ENCODE results near the gene PDE4C. TPM values are rescaled to one million over a fixed set of nuclear protein-coding genes. Genes with fewer than 3 reads are reported as not detected.

The PDE4C gene
- total RNA-seq, 4 donors from 2014 or later, result 0.29 TPM; not detected in 3

DNA sequence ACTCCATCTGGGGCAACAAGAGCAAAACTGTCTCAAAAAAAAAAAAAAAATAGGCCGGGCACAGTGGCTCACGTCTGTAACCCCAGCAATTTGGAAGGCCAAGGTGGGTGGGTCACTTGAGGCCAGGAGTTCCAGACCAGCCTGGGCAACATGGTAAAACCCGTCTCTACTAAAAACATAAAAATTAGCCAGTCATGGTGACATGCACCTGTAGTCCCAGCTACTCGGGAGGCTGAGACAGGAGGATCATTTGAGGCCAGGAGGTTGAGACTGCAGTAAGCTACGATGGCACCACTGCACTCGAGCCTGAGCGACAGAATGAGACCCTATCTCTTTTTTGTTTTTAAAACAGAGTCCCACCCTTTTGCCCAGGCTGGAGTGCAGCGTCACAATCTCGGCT lies 44.1 kb upstream of the PDE4C start:
- 88 to 93% methylated on average over 9 of the region's 9 CpGs for WGBS, 2 donors
- intact Hi-C loops (cut with DNase I; ENCODE audit: low total_unique reads), result no loop called here
- TF ChIP-seq POLR2A (IDR thresholded peaks at IDR 0.05), result no peak
- TF ChIP-seq, protein P1, sequence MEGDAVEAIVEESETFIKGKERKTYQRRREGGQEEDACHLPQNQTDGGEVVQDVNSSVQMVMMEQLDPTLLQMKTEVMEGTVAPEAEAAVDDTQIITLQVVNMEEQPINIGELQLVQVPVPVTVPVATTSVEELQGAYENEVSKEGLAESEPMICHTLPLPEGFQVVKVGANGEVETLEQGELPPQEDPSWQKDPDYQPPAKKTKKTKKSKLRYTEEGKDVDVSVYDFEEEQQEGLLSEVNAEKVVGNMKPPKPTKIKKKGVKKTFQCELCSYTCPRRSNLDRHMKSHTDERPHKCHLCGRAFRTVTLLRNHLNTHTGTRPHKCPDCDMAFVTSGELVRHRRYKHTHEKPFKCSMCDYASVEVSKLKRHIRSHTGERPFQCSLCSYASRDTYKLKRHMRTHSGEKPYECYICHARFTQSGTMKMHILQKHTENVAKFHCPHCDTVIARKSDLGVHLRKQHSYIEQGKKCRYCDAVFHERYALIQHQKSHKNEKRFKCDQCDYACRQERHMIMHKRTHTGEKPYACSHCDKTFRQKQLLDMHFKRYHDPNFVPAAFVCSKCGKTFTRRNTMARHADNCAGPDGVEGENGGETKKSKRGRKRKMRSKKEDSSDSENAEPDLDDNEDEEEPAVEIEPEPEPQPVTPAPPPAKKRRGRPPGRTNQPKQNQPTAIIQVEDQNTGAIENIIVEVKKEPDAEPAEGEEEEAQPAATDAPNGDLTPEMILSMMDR (IDR thresholded peaks at IDR 0.05), result no peak
- DNase-seq (ENCODE audit: low spot score in 2 of 2), result no peak
- H3K4me3 ChIP-seq (ENCODE audit: low read depth, poor library complexity, severe bottlenecking), result no peak overlapping the region

DNA sequence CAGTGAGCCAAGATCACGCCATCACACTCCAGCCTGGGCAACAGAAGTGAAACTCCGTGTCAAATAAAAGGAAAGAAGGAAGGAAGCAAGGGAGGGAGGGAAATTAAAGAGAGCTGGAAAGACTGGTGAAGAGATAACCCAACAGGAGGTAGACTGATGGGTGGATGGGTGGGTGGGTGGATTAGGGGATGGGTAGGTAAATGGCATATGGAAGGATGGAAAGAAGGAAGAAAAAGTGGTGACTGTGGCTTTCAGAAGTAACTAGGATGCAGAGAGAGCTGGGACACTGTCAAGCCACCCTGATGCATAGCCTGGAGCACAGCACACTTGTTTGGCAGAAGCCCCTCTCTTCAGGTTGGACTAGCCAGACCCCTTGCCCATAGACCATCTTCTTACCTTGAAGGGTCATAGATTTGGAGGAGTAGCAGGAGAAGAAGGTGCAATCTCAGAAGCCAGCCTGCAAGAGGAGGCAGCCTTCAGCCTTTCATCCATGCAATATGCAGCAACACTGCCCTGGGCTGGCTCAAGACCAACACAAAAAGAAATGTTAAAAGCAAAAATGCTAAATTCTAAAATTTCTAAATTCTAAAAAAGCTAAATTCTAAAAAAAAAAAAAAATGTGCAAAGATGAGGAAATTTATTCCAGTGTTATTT lies 43.0 kb upstream of the PDE4C start:
- intact Hi-C loops (cut with DNase I; ENCODE audit: low total_unique reads), result no loop called here
- 62 to 77% methylated on average over 2 of the region's 2 CpGs for WGBS, 2 donors

DNA sequence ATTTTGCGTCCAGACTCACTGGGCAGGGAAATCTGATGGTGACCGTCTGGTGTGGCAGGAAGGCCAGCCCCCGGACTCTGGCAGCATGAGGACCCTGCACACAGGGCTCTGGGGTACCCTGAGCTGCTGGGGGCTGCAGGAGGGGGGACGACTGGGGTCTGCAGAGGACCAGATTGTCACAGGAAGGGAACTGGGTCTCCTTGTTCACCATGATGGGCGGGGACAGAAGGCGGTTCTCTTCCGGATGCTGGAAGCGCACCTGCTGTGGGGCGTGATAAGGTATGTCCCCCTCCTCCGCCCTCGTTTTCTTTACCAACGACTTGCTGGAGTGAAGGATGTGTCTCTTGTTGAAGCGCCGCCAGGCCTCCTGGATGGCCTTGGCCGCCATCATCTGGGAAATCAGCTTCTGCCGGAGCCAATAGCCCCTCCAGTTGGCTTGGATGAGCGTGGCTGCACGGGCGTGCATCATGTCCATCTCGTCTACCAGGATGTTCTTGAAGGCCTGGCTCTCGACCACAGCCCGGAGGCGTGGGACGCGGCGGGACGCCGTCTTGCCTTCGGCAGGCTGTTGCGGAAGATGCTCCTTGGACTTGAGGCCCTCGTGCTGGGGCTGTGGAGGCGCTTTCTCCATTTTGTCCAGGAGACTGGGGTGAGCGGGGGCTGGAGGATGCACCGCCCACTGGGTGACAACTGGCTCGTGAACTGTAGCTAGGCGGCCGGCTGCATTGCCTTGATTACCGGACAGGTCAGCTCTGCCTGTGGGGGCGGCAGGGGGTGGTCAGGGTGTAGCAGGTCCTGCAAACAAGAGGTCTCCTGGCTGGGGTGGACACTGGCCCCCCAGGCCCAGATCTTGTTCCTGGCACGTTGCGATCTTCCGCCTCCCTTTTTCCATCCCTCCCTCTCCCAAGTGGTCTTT lies 40.8 kb upstream of the PDE4C start:
- intact Hi-C loops (cut with DNase I; ENCODE audit: low total_unique reads), result no loop called here
- WGBS, 2 donors, result 88 to 89% methylated on average over 41 to 42 of the region's 42 CpGs
- no peak for DNase-seq (ENCODE audit: low spot score in 2 of 2)
- no peak overlapping the region for H3K4me3 ChIP-seq (ENCODE audit: low read depth, poor library complexity, severe bottlenecking)
- TF ChIP-seq, protein P1 (IDR thresholded peaks at IDR 0.05), result no peak
- no peak for TF ChIP-seq POLR2A (IDR thresholded peaks at IDR 0.05)

More for the DNA sequence above, 43.0 kb upstream of the PDE4C start:
- H3K4me3 ChIP-seq (ENCODE audit: low read depth, poor library complexity, severe bottlenecking), result no peak overlapping the region
- TF ChIP-seq, protein P1 (IDR thresholded peaks at IDR 0.05), result no peak
- no peak for TF ChIP-seq POLR2A (IDR thresholded peaks at IDR 0.05)
- DNase-seq (ENCODE audit: low spot score in 2 of 2), result no peak

DNA sequence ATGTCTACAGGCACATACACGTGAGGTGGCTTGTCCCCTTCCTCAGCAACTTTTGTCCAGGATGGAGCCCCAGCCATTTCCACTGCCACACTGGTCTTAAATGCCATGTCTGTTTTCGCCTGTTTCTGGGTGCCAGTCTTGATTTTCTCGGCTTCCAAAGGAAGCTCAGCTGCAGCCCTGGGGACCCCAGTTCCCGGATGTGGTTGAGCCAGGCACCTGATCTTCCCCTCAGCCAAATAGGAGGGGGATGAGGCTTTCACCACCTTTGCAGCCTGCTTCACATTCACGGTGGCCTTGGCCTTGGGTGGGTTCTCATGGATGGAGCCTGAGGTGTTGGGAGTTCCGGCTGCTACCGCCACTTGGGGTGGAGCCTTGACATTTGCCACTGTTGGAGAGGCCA lies 39.3 kb upstream of the PDE4C start:
- intact Hi-C loops (cut with DNase I; ENCODE audit: low total_unique reads), result no loop called here
- DNase-seq (ENCODE audit: low spot score in 2 of 2), result no peak
- H3K4me3 ChIP-seq (ENCODE audit: low read depth, poor library complexity, severe bottlenecking), result no peak overlapping the region
- TF ChIP-seq, protein P1 (IDR thresholded peaks at IDR 0.05), result no peak
- TF ChIP-seq POLR2A (IDR thresholded peaks at IDR 0.05), result no peak
- 94 to 96% methylated on average over 7 of the region's 7 CpGs for WGBS, 2 donors

DNA sequence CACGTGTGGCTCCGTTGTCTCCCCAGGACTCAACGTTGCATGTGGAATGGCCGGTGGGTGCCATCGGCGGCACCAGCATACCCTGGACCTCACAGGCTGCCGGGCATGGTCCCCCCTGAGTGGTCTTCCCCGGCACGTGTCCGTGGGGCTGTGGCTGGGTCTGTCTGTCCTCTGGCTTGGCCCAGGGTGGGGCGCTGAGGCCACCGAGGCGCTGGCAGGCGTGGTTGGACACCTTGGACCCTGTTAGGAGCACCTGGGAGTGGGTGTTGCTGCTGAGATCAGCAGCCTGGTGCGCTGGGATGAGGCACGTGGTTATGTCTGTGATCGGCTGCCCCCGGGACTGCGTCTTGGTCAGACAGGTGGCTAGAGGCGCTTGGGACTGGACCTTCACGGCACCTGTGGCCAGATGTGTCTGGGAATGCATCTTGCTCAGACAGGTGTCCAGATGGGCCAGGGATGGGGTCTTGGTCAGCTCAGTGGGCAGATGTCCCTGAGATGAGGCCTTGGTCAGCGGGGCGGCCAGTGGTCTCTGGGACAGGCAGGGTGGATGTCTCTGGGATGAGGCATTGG lies 38.8 kb upstream of the PDE4C start:
- intact Hi-C loops (cut with DNase I; ENCODE audit: low total_unique reads), result no loop called here
- 93 to 98% methylated on average over 12 to 20 of the region's 23 CpGs for WGBS, 2 donors
- no peak for DNase-seq (ENCODE audit: low spot score in 2 of 2)
- no peak for TF ChIP-seq POLR2A (IDR thresholded peaks at IDR 0.05)
- TF ChIP-seq, protein P1 (IDR thresholded peaks at IDR 0.05), result no peak
- H3K4me3 ChIP-seq (ENCODE audit: low read depth, poor library complexity, severe bottlenecking), result no peak overlapping the region

Measured in lower leg skin (tissue), 4 donors.